GM12864 (cell line): ENCODE results near the gene PSEN2.
A peak's percentile ranks its signal among the peaks of the same experiment; 100 is the strongest.

ENCODE experiments used
- DNase-seq: peaks from one replicate; pipeline ENCODE4 v3.0.0-alpha.2; 2011; ENCODE audit warnings: low read depth
- H3K4me3 ChIP-seq: 2 replicates; pipeline ENCODE4 v1.5.1; 2011; ENCODE audit warnings: mild to moderate bottlenecking, low read depth, low read length, control low read depth
- TF ChIP-seq, protein P1 (sequence below): IDR thresholded peaks from 2 replicates; pipeline ENCODE4 v1.5.1; 2011; ENCODE audit warnings: low read depth, mild to moderate bottlenecking, moderate library complexity, low read length, control low read depth, inconsistent platforms; ENCODE audit errors: missing control alignments

The PSEN2 gene

DNA sequence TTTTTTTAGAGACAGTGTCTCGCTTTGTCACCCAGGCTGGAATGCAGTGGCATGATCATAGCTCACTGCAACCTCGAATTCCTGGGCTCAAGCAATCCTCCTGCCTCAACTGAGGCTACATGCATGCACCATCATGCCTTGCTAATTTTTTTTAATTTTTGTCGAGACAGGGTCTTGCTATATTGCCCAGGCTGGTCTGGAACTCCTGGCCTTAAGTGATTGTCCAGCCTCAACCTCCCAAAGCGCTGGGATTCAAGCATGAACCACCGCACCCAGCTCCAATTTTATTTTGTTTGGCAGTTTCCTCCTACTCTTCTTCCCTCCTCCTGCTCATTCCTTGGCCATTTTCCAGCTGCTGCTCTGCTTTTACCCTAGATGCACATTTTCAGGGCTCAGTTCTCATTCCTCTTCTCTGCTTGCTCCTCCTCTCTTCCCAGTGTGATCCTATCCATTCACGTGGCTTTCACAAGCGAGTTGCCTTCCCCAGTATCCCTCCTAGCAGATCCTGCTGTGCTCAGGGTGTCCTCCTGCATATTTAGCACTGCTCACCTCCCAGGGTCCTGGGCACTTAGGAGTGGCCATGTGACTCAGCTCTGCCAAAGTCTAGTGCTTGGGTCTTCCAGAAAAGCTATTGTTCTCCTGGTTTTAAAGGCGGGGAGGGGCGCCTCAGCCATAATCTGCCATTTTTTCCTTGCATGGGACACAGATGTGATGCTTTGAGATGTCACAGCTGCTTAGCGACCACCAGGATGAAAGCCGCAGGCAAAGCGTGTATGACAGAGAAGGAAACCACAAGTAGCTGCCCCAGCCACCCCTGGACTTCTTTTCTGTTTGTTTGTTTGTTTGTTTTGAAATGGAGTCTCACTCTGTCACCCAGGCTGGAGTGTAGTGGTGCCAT lies 33.7 kb downstream of the PSEN2 start:
- H3K4me3 ChIP-seq, result no peak overlapping the region
- TF ChIP-seq, protein P1, sequence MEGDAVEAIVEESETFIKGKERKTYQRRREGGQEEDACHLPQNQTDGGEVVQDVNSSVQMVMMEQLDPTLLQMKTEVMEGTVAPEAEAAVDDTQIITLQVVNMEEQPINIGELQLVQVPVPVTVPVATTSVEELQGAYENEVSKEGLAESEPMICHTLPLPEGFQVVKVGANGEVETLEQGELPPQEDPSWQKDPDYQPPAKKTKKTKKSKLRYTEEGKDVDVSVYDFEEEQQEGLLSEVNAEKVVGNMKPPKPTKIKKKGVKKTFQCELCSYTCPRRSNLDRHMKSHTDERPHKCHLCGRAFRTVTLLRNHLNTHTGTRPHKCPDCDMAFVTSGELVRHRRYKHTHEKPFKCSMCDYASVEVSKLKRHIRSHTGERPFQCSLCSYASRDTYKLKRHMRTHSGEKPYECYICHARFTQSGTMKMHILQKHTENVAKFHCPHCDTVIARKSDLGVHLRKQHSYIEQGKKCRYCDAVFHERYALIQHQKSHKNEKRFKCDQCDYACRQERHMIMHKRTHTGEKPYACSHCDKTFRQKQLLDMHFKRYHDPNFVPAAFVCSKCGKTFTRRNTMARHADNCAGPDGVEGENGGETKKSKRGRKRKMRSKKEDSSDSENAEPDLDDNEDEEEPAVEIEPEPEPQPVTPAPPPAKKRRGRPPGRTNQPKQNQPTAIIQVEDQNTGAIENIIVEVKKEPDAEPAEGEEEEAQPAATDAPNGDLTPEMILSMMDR, result no peak
- no peak for DNase-seq

DNA sequence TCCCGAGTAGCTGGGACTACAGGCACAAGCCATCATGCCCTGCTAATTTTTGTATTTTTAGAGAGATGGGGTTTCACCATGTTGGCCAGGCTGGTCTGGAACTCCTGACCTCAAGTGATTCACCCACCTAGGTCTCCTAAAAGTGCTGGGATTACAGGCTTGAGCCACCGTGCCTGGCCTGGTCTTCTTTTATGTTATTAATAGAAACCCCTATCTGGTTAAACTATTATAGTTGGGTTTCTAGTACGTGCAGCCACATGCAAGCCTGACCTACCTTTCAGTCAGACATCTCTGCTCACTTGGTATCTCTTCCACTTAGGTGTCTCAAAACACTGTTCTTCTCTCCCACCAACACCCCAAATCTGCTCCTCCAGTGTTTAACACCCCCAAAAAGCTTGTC lies 34.4 kb downstream of the PSEN2 start:
- no peak for DNase-seq
- H3K4me3 ChIP-seq, result no peak overlapping the region
- TF ChIP-seq, protein P1, result no peak

DNA sequence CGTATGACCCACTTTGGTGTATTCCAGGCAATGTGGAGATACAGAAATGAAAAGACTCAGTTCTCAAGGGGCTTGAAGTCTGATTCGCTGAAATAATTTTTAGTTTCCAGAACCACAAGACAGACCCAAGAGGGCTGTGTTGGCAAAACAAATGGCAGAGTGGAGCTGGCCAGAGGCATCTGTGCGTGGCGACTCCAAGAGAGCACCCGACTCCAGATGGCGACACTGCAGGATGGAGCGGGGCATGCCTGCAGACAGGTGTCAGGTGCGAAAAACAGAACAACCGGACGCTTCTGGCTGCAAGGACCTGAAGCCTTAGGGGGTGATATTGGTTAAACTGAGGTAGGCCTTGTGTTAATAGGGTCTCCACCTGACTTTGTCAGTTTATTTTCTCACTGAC lies 38.0 kb downstream of the PSEN2 start:
- TF ChIP-seq, protein P1, result no peak
- no peak for DNase-seq
- H3K4me3 ChIP-seq, result no peak overlapping the region

DNA sequence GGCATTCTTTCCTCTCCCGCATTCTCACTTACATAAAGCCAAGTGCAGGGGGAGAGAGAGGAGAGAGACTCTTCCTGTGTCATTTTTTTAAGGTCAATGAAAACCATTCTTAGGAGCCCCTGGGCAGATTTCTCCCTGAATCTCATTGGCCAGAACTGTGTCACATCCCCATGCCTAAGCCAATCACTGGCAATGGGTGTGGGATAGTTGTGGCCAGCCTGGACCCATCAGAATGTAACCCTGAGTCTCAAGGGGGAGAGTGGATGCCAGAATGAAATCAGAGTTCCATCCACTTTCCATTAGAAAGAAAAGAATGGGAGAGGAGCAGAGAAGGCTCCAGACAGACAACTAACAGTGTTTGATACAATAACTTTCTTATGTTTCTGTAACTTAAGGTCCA lies 38.5 kb downstream of the PSEN2 start:
- no peak overlapping the region for H3K4me3 ChIP-seq
- TF ChIP-seq, protein P1, result no peak
- no peak for DNase-seq

DNA sequence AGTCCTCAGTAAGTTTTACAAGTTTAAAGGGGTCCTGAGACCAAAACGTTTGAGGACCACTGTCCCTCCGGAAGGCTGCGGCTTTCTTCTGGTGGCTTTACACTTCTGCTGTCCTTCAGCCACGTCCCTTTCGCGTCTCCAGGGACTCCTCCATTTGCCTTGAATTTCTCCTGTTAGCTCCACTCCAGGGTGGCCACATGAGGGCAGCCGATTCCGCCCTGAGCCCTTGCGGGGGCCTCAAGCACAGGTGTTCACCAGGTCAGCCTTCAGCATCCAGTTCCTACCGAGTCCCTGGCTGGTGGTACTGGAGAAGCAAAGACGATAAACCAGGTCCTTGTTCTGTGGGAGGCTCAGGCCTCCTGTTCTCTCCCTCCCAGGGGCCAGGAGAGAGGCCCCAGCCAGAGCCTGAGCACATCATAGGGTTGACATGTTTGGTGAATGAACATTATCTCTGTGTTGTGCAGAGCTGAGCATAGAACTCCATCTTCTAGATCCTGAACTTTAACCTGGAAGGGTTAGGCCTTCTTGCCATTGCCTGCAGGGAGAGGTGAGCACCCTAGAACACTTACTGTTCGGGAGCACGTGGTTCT lies 42.3 kb downstream of the PSEN2 start:
- DNase-seq, result no peak
- TF ChIP-seq, protein P1, result peak; percentile 60

DNA sequence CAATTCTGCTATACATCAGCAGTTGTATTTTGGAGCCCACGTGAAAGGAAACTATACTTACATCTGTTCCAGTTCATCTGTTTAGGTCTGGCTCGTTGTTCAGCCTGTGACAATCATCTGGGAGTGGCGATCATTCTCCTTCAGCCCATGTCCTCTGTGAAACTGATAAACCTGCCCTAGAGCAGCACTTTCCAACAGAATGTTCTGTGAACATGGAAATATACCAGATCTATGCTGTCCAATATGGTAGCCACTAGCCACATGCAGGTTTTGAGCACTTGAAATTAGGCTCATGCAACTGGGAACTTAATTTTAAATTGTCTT lies 45.2 kb downstream of the PSEN2 start:
- H3K4me3 ChIP-seq, result no peak overlapping the region
- TF ChIP-seq, protein P1, result no peak
- no peak for DNase-seq

More for the DNA sequence above, 42.3 kb downstream of the PSEN2 start:
- no peak overlapping the region for H3K4me3 ChIP-seq
